ENCODE data around the gene EGF.
A peak's percentile ranks its signal among the peaks of the same experiment; 100 is the strongest.

Gene EGF

GRCh38 chr4:110041735-110042134, 129.1 kb downstream of the EGF start:
- no peak for DNase-seq

GRCh38 chr4:110042545-110043517, 130.1 kb downstream of the EGF start:
- DNase-seq = no peak

- no peak for DNase-seq
Observed at GRCh38 chr4:110046588-110047049, 133.9 kb downstream of the EGF start.

GRCh38 chr4:110049951-110050925, 137.6 kb downstream of the EGF start:
- peak; percentile 25 for DNase-seq

- no peak for DNase-seq
Observed at GRCh38 chr4:110055158-110055768, 142.6 kb downstream of the EGF start.

- DNase-seq = no peak
Observed at GRCh38 chr4:110058677-110059076, 146.0 kb downstream of the EGF start.

GRCh38 chr4:110059556-110060191, 147.0 kb downstream of the EGF start:
- DNase-seq = no peak

- no peak for DNase-seq
Observed at GRCh38 chr4:110061076-110061475, 148.4 kb downstream of the EGF start.
